ENCODE results near the gene EFR3B. TPM values are rescaled to one million over a fixed set of nuclear protein-coding genes. Genes with fewer than 3 reads are reported as not detected.

Gene EFR3B
- total RNA-seq, 1 experiment from 2014 or later = 0.09 TPM

DNA sequence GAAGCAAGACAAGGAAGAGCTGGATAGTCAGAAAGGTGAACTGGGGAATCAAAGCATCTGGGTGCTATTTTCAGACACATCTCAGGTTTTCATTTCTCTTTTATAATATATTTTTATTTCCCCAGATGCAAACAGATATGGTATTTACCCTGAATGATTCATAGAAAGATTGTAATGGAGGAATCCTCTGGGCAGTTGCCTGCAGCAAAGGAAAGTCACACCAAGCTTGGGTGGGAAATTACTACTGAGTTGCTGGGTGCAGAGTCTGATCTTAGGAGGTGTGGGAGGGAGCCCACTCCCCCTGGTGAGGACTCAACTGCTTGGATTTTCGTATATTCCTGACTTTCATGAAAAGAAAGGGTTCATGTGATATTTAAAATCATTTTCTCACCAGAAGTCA lies 2.1 kb downstream of the EFR3B start:
- intact Hi-C loops (cut with micrococcal nuclease) = loop anchor here (5.0 kb wide), 2 partner anchors 72 to 83 kb away; partner anchors contain the start of gene DNAJC27
- H3K36me3 Mint-ChIP-seq (ENCODE audit: insufficient read depth, unreplicated experiment) = no peaks in the 10 kb centered on the region
- ChIA-PET CTCF (no interaction called here), POLR2A (no interaction called here)
- H3K27ac Mint-ChIP-seq (ENCODE audit: low read depth, unreplicated experiment) = no peak overlapping the region
- H3K9me3 Mint-ChIP-seq (ENCODE audit: unreplicated experiment) = no peaks in the 10 kb centered on the region
- TF ChIP-seq, protein P1, sequence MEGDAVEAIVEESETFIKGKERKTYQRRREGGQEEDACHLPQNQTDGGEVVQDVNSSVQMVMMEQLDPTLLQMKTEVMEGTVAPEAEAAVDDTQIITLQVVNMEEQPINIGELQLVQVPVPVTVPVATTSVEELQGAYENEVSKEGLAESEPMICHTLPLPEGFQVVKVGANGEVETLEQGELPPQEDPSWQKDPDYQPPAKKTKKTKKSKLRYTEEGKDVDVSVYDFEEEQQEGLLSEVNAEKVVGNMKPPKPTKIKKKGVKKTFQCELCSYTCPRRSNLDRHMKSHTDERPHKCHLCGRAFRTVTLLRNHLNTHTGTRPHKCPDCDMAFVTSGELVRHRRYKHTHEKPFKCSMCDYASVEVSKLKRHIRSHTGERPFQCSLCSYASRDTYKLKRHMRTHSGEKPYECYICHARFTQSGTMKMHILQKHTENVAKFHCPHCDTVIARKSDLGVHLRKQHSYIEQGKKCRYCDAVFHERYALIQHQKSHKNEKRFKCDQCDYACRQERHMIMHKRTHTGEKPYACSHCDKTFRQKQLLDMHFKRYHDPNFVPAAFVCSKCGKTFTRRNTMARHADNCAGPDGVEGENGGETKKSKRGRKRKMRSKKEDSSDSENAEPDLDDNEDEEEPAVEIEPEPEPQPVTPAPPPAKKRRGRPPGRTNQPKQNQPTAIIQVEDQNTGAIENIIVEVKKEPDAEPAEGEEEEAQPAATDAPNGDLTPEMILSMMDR (IDR thresholded peaks at IDR 0.05; ENCODE audit: unreplicated experiment) = no peak
- peaks cover 42% of the 10 kb centered on the region for H3K27me3 Mint-ChIP-seq (ENCODE audit: insufficient read depth, unreplicated experiment)
- no TSS peak for BruUV-seq (replicated peaks)
- H3K4me1 Mint-ChIP-seq (ENCODE audit: insufficient read depth, unreplicated experiment) = peaks cover 5% of the 10 kb centered on the region
- no peak overlapping the region for H3K4me3 Mint-ChIP-seq (ENCODE audit: unreplicated experiment)
- DNase-seq (ENCODE audit: unreplicated experiment) = no peak

DNA sequence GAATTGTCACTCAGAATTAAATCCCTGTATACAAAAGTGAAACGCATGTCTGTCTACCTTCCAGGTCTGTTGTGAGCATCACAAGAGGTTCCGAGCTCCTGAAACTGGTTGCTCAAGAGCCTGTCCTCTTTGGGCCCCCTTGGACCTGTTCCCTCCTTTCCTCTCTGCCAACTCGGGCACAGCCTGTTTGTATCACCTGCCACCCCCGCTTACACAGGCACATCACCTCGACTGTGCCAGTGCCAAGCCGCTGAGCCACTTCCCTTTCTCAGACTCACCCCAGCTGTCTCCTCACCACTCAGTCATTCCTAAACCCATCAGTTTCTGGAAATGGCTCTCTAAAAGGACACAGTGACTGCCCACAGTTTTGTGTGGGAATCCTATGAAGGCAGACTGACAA lies 3.1 kb downstream of the EFR3B start:
- POLR2A ChIA-PET = no interaction called here
- intact Hi-C loops (cut with micrococcal nuclease) = loop anchor here (5.0 kb wide), 2 partner anchors 73 to 82 kb away; partner anchors contain the start of gene DNAJC27
- H3K27me3 Mint-ChIP-seq (ENCODE audit: insufficient read depth, unreplicated experiment) = peaks cover 51% of the 10 kb centered on the region
- H3K9me3 Mint-ChIP-seq (ENCODE audit: unreplicated experiment) = no peaks in the 10 kb centered on the region
- CTCF ChIA-PET = interaction anchor here (0.5 to 1.0 kb wide), 3 partner anchors 538 to 670 kb away, joined by 3 to 4 read pairs (median 3); no protein-coding TSS in a partner anchor
- H3K27ac Mint-ChIP-seq (ENCODE audit: low read depth, unreplicated experiment) = no peak overlapping the region
- TF ChIP-seq, protein P1 (IDR thresholded peaks at IDR 0.05; ENCODE audit: unreplicated experiment) = no peak
- BruUV-seq (replicated peaks) = no TSS peak
- DNase-seq (ENCODE audit: unreplicated experiment) = no peak
- no peak overlapping the region for H3K4me3 Mint-ChIP-seq (ENCODE audit: unreplicated experiment)
- no peaks in the 10 kb centered on the region for H3K36me3 Mint-ChIP-seq (ENCODE audit: insufficient read depth, unreplicated experiment)
- peaks cover 5% of the 10 kb centered on the region for H3K4me1 Mint-ChIP-seq (ENCODE audit: insufficient read depth, unreplicated experiment)

DNA sequence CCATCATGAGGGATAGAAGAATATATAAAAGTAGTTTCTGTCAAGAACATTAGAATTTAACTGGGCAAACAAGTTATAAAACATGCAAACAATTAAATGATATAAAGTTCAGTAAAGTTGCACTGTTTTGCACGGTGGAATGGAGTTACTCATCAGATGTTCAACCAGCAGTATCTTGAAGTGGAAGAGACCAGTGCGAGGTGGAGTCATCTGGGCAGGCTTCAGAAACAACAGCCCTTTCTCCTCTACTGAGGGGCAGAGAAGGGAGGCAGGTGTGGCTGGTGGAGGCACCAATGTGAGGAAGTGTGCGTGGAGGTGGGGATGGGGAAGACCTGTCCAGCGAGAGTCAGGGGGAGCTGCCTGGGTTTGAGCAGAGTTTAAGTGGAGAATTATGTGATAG lies 7.5 kb downstream of the EFR3B start:
- Mint-ChIP-seq H3K27me3 (ENCODE audit: insufficient read depth, unreplicated experiment) (peaks cover 65% of the 10 kb centered on the region), H3K4me3 (ENCODE audit: unreplicated experiment) (no peak overlapping the region), H3K36me3 (ENCODE audit: insufficient read depth, unreplicated experiment) (no peaks in the 10 kb centered on the region), H3K9me3 (ENCODE audit: unreplicated experiment) (no peaks in the 10 kb centered on the region), H3K27ac (ENCODE audit: low read depth, unreplicated experiment) (no peak overlapping the region), H3K4me1 (ENCODE audit: insufficient read depth, unreplicated experiment) (no peaks in the 10 kb centered on the region)
- POLR2A ChIA-PET = no interaction called here
- BruUV-seq (replicated peaks) = no TSS peak
- TF ChIP-seq, protein P1 (IDR thresholded peaks at IDR 0.05; ENCODE audit: unreplicated experiment) = no peak
- no peak for DNase-seq (ENCODE audit: unreplicated experiment)
- CTCF ChIA-PET = no interaction called here
- intact Hi-C loops (cut with micrococcal nuclease) = no loop called here

DNA sequence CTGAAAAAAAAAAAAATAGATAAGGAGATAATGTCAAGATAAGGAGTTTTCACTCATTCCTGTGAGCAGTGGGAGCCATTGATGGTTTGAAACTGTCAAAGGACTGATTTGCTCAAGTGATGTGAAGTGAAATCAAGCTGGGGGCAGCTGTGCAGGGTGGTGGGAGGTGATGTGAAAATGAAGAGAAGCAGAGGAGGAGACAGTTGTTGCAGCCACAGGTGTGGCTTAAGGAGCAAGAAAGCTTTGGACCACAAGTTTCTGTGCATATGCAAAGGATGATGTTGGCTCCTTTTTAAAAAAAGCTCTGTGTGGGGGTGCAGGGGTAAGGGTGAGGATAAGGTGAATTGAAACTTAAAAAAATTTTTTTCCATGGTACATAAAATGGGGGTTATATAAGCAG lies 8.3 kb downstream of the EFR3B start:
- Mint-ChIP-seq H3K27me3 (ENCODE audit: insufficient read depth, unreplicated experiment) (peaks cover 62% of the 10 kb centered on the region), H3K36me3 (ENCODE audit: insufficient read depth, unreplicated experiment) (no peaks in the 10 kb centered on the region), H3K27ac (ENCODE audit: low read depth, unreplicated experiment) (no peak overlapping the region), H3K9me3 (ENCODE audit: unreplicated experiment) (no peaks in the 10 kb centered on the region), H3K4me3 (ENCODE audit: unreplicated experiment) (no peak overlapping the region), H3K4me1 (ENCODE audit: insufficient read depth, unreplicated experiment) (no peaks in the 10 kb centered on the region)
- DNase-seq (ENCODE audit: unreplicated experiment) = no peak
- TF ChIP-seq, protein P1 (IDR thresholded peaks at IDR 0.05; ENCODE audit: unreplicated experiment) = no peak
- ChIA-PET POLR2A (no interaction called here), CTCF (interaction anchor here (0.6 kb wide), 2 partner anchors 258 to 363 kb away, joined by 3 to 5 read pairs; no protein-coding TSS in a partner anchor)
- intact Hi-C loops (cut with micrococcal nuclease) = no loop called here
- BruUV-seq (replicated peaks) = no TSS peak

Data from MCF 10A (cell line).